Activated T-cell treated with anti-CD3 and anti-CD28 coated beads for 24 hours (primary cell): ENCODE measurements around the gene AHDC1.

Source experiments
- DNase-seq: peaks from one replicate; pipeline ENCODE4 v3.0.0-alpha.2; 2020; ENCODE audit warnings: low read depth

AHDC1 gene

GRCh38 chr1:27597516-27598294 lies 6.2 kb downstream of the AHDC1 start:
- DNase-seq: no peak

GRCh38 chr1:27596986-27597385 lies 7.0 kb downstream of the AHDC1 start:
- DNase-seq: no peak

- DNase-seq: no peak
Observed at GRCh38 chr1:27596261-27596660, 7.7 kb downstream of the AHDC1 start.

GRCh38 chr1:27595597-27595996 lies 8.3 kb downstream of the AHDC1 start:
- no peak for DNase-seq

- DNase-seq: no peak
Observed at GRCh38 chr1:27594564-27595510, 9.1 kb downstream of the AHDC1 start.

GRCh38 chr1:27593678-27594563 lies 10.0 kb downstream of the AHDC1 start:
- DNase-seq: no peak

GRCh38 chr1:27592931-27593677 lies 10.8 kb downstream of the AHDC1 start:
- DNase-seq: no peak

GRCh38 chr1:27592232-27592930 lies 11.6 kb downstream of the AHDC1 start:
- no peak for DNase-seq

GRCh38 chr1:27591622-27592021 lies 12.3 kb downstream of the AHDC1 start:
- no peak for DNase-seq

GRCh38 chr1:27590917-27591508 lies 12.9 kb downstream of the AHDC1 start:
- DNase-seq: no peak

- no peak for DNase-seq
Observed at GRCh38 chr1:27589841-27590426, 14.0 kb downstream of the AHDC1 start.

- no peak for DNase-seq
Observed at GRCh38 chr1:27589441-27589840, 14.5 kb downstream of the AHDC1 start.

GRCh38 chr1:27588256-27589232 lies 15.4 kb downstream of the AHDC1 start:
- DNase-seq: no peak

- DNase-seq: no peak
Observed at GRCh38 chr1:27585684-27586083, 18.3 kb downstream of the AHDC1 start.

GRCh38 chr1:27584453-27584852 lies 19.5 kb downstream of the AHDC1 start:
- DNase-seq: no peak

- no peak for DNase-seq
Observed at GRCh38 chr1:27583479-27583878, 20.5 kb downstream of the AHDC1 start.

GRCh38 chr1:27581823-27582243 lies 22.1 kb downstream of the AHDC1 start:
- no peak for DNase-seq

GRCh38 chr1:27577504-27578188 lies 26.3 kb downstream of the AHDC1 start:
- no peak for DNase-seq
